PC-9 (cell line): ENCODE measurements around the gene PCDHB8.
"Not testable (repeated sequence)": the region's sequence is repeated elsewhere in the genome, so short reads cannot be mapped to it uniquely, and the experiment has no call there.

ENCODE experiments used
- EZH2 ChIP-seq: fragments of 200-600 bp; sonication (generic); IDR thresholded peaks from 2 replicates; pipeline ENCODE4 v1.8.0; 2017; ENCODE audit warnings: antibody characterized with exemption, low read depth
- TF ChIP-seq, protein P1 (sequence below): fragments of 200-600 bp; sonication (generic); conservative IDR thresholded peaks from 2 replicates; pipeline ENCODE4 v1.6.1; 2017; ENCODE audit warnings: mixed run types, antibody characterized with exemption, mild to moderate bottlenecking, moderate library complexity

DNA sequence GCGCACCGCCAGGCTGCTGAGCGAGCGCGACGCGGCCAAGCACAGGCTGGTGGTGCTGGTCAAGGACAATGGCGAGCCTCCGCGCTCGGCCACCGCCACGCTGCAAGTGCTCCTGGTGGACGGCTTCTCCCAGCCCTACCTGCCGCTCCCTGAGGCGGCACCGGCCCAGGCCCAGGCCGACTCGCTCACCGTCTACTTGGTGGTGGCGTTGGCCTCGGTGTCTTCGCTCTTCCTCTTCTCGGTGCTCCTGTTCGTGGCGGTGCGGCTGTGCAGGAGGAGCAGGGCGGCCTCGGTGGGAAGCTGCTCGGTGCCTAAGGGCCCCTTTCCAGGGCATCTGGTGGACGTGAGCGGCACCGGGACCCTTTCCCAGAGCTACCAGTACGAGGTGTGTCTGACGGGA lies 24.1 kb downstream of the PCDHB8 start:
- TF ChIP-seq, protein P1, sequence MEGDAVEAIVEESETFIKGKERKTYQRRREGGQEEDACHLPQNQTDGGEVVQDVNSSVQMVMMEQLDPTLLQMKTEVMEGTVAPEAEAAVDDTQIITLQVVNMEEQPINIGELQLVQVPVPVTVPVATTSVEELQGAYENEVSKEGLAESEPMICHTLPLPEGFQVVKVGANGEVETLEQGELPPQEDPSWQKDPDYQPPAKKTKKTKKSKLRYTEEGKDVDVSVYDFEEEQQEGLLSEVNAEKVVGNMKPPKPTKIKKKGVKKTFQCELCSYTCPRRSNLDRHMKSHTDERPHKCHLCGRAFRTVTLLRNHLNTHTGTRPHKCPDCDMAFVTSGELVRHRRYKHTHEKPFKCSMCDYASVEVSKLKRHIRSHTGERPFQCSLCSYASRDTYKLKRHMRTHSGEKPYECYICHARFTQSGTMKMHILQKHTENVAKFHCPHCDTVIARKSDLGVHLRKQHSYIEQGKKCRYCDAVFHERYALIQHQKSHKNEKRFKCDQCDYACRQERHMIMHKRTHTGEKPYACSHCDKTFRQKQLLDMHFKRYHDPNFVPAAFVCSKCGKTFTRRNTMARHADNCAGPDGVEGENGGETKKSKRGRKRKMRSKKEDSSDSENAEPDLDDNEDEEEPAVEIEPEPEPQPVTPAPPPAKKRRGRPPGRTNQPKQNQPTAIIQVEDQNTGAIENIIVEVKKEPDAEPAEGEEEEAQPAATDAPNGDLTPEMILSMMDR: not testable (repeated sequence)
- not testable (repeated sequence) for TF ChIP-seq EZH2
